Testis (tissue), 3 donors: Measurements from ENCODE around the gene FOLR3. TPM values are rescaled to one million over a fixed set of nuclear protein-coding genes. Genes with fewer than 3 reads are reported as not detected.

Experiments
- DNase-seq: peaks from one replicate; pipeline ENCODE4 v3.0.0-alpha.2; 2019
- H3K27ac ChIP-seq, 2 donors: fragments of 200-600 bp; sonication (generic); one replicate each; pipeline ENCODE4 v1.5.1; 2019
- H3K27me3 ChIP-seq: fragments of 200-600 bp; sonication (generic); one replicate; pipeline ENCODE4 v1.5.1; 2019
- H3K36me3 ChIP-seq: fragments of 200-600 bp; sonication (generic); one replicate; pipeline ENCODE4 v1.5.1; 2017; ENCODE audit warnings: low read depth; ENCODE audit errors: missing control alignments
- H3K4me1 ChIP-seq: fragments of 200-600 bp; sonication (generic); one replicate; pipeline ENCODE4 v1.5.1; 2019
- H3K4me3 ChIP-seq, 2 donors: fragments of 200-600 bp; sonication (generic); one replicate each; pipeline ENCODE4 v1.5.1; 2017 to 2019
- H3K9me3 ChIP-seq: fragments of 200-600 bp; sonication (generic); one replicate; pipeline ENCODE4 v1.5.1; 2017
- POLR2A ChIP-seq: fragments of 450-650 bp; IDR thresholded peaks from one replicate; pipeline ENCODE4 v1.6.1; 2017; ENCODE audit warnings: antibody characterized with exemption, mild to moderate bottlenecking, moderate library complexity
- WGBS, 2 donors: methylation state at CpG; one replicate each; pipeline ENCODE4 v1.1.5; 2018; 5-methylcytosine and 5-hydroxymethylcytosine counted together
- intact Hi-C: fragments of 100-400 bp; cut with DNase I; formaldehyde crosslinking; loops from one replicate; pipeline ENCODE4 v1.15.1; 2023; ENCODE audit warnings: low total_unique reads
- polyA plus RNA-seq: library from polyadenylated mRNA; stranded (reverse); fragments of 350-450 nt; fragmentation: Illumina TruSeq; extraction: RNeasy Lipid Tissue Mini Kit (QIAGEN cat#74804); gene quantifications from one replicate; pipeline ENCODE4 v1.2.3, GENCODE V29; 2014; ENCODE audit warnings: low read depth, low replicate concordance; ENCODE audit not compliant: insufficient read depth
- total RNA-seq, 2 donors: library from RNA; depleted of rRNA; stranded (reverse); fragments of >200 nt; gene quantifications; one replicate each; pipeline ENCODE4 v1.2.3, GENCODE V29; 2016
- TF ChIP-seq, protein P1 (sequence below), 3 experiments: fragments of 450-650 bp in 2 of 3; fragments of 200-600 bp in 1 of 3; sonication (generic) in 1 of 3; IDR thresholded peaks; one replicate each; pipeline ENCODE4 v1.5.1; 2016 to 2019; ENCODE audit warnings: antibody characterized with exemption in 3 of 3, mild to moderate bottlenecking in 2 of 3, moderate library complexity in 1 of 3

The FOLR3 gene
- total and polyA plus RNA-seq, 3 donors from 2014 or later: 0.55 to 0.79 TPM; not detected in 1

DNA sequence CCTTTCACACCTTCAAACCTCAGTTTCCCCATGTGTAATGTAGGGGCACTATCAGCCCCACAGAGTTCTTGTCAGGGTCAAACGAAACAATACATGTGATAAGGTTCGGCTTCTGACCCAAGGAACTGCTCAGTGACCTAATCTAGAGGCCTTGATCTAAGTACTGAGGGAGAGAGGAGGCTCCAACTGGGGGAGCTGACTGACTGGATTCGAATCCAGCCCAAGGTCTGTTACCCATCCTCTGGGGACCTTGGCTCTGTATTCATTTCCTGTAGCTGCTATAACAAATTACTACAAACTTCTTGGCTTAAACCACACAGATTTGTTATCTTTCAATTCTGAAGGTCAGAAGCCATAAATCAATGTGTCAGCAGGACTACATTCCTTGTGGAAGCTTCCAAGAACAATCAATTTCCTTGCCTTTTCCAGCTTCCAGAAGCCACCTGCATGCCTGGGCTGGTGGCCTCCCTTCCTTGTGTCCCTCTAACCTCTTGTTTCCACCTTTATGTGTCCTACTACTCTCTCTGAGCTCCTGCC lies 12.3 kb upstream of the FOLR3 start:
- no peaks in the 10 kb centered on the region for H3K27me3 ChIP-seq
- no peak overlapping the region for H3K4me3 ChIP-seq
- H3K9me3 ChIP-seq: no peaks in the 10 kb centered on the region
- no peak for TF ChIP-seq POLR2A
- TF ChIP-seq, protein P1, sequence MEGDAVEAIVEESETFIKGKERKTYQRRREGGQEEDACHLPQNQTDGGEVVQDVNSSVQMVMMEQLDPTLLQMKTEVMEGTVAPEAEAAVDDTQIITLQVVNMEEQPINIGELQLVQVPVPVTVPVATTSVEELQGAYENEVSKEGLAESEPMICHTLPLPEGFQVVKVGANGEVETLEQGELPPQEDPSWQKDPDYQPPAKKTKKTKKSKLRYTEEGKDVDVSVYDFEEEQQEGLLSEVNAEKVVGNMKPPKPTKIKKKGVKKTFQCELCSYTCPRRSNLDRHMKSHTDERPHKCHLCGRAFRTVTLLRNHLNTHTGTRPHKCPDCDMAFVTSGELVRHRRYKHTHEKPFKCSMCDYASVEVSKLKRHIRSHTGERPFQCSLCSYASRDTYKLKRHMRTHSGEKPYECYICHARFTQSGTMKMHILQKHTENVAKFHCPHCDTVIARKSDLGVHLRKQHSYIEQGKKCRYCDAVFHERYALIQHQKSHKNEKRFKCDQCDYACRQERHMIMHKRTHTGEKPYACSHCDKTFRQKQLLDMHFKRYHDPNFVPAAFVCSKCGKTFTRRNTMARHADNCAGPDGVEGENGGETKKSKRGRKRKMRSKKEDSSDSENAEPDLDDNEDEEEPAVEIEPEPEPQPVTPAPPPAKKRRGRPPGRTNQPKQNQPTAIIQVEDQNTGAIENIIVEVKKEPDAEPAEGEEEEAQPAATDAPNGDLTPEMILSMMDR (IDR thresholded peaks at IDR 0.05): no peak
- no peak overlapping the region for H3K27ac ChIP-seq
- intact Hi-C loops: no loop called here
- 40 to 48% methylated on average over 3 of the region's 3 CpGs for WGBS, 2 donors
- DNase-seq: no peak
- no peaks in the 10 kb centered on the region for H3K36me3 ChIP-seq
- no peaks in the 10 kb centered on the region for H3K4me1 ChIP-seq

DNA sequence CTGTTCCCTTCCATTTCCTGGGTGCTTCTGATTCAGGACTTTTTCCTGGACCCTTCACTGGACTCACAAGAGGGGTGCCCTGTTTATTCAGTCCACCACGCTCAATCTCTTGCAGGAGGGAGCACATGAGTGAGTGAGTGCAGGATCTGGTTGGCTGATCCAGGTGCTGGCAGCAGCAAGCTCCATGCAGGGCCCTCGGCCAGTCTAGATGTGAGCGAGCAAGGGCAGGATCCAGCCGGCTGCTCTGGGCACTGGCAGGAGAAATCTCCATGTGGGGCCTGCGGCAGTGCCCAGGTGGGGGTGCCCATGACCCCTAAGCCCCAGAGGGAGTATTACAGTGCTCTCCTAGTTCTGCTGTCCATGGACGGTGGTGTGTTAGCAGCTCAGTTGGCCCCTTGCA lies 11.5 kb upstream of the FOLR3 start:
- TF ChIP-seq, protein P1 (IDR thresholded peaks at IDR 0.05): no peak
- TF ChIP-seq POLR2A: no peak
- WGBS, 2 donors: 90 to 98% methylated on average over 2 to 6 of the region's 6 CpGs

DNA sequence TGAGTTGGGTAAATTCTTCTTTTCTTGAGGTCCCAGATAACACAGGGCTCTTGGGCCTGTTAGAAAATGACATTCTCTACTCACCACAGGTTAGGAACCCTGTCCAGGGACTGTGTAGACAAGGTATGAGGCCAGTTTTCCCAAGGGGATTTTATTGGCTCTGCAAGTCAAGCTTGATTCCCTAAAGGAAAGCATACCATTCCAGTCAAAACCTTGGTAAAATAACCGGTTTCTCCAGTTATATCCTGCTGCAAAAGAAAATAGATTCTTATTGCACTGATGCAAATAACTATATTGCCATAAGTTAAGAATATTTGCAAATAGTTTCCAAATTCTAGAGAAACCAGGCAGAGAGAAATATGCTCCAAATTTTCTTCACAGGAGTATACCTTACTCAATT lies 9.6 kb upstream of the FOLR3 start:
- Histone ChIP-seq H3K36me3 (no peaks in the 10 kb centered on the region), H3K4me1 (no peaks in the 10 kb centered on the region), H3K27ac (no peak overlapping the region), H3K27me3 (no peaks in the 10 kb centered on the region), H3K9me3 (no peaks in the 10 kb centered on the region), H3K4me3 (no peak overlapping the region)
- 72 to 89% methylated on average over 1 of the region's 1 CpG for WGBS, 2 donors
- TF ChIP-seq, protein P1 (IDR thresholded peaks at IDR 0.05): no peak
- no peak for TF ChIP-seq POLR2A
- DNase-seq: no peak
- intact Hi-C loops: no loop called here

More for the DNA sequence above, 11.5 kb upstream of the FOLR3 start:
- DNase-seq: no peak
- no peaks in the 10 kb centered on the region for H3K27me3 ChIP-seq
- H3K27ac ChIP-seq: no peak overlapping the region
- H3K4me3 ChIP-seq: no peak overlapping the region
- intact Hi-C loops: no loop called here
- no peaks in the 10 kb centered on the region for H3K9me3 ChIP-seq
- H3K36me3 ChIP-seq: no peaks in the 10 kb centered on the region
- H3K4me1 ChIP-seq: no peaks in the 10 kb centered on the region

DNA sequence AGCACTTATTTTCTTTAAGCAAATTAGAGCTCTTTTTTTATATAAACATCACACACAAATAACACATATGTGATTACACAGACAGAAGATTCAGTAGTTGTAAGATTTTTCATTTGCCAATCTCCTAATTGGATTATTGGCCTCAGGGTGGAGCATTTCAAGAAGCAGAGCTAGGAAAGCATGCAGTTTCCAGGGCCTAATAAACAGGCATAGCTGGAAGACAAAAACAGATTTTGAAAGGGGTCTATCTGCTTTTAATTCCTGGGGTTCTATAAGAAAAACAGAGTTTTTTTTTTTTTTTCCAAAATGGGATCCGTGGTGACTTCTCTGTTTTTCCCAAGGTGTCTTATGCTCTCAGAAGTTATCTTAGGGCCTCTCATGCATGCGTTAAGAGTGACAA lies 7.6 kb upstream of the FOLR3 start:
- Histone ChIP-seq H3K9me3 (no peaks in the 10 kb centered on the region), H3K27me3 (no peaks in the 10 kb centered on the region), H3K36me3 (no peaks in the 10 kb centered on the region), H3K4me3 (no peak overlapping the region), H3K27ac (no peak overlapping the region), H3K4me1 (no peaks in the 10 kb centered on the region)
- TF ChIP-seq, protein P1 (IDR thresholded peaks at IDR 0.05): no peak
- WGBS, 2 donors: 62 to 80% methylated on average over 2 of the region's 2 CpGs
- no peak for DNase-seq
- intact Hi-C loops: no loop called here

DNA sequence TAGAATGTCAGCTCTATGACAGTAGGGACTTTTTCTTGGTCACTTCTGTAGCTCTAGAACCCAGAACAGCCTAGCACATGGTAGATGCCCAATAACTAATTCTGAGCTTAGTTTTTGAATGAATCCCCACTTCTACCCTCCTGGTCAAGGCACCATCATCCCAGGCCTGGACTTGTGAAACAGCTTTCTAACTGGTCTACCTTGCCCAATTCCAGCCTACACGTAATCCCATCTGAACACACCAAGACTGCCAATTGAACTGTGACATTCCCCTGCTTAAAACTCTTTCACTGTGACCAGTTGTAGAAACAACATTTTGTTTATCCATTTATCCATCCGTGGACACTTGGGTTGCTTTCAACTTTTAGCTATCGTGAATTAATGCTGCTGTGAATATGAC lies 6.1 kb upstream of the FOLR3 start:
- no peaks in the 10 kb centered on the region for H3K27me3 ChIP-seq
- H3K36me3 ChIP-seq: no peaks in the 10 kb centered on the region
- DNase-seq: no peak
- no peak overlapping the region for H3K27ac ChIP-seq
- no peak overlapping the region for H3K4me3 ChIP-seq
- intact Hi-C loops: no loop called here
- H3K9me3 ChIP-seq: no peaks in the 10 kb centered on the region
- WGBS, 2 donors: 84 to 86% methylated on average over 3 of the region's 3 CpGs
- TF ChIP-seq, protein P1 (IDR thresholded peaks at IDR 0.05): no peak
- no peak for TF ChIP-seq POLR2A
- no peaks in the 10 kb centered on the region for H3K4me1 ChIP-seq
